ENCODE measurements around the gene ERMARD.

The ERMARD gene

GRCh38 chr6:169707772-169708171 is 43.6 kb upstream of the ERMARD start:
- Histone ChIP-seq H2AFZ (ENCODE audit: low read length) (no peak overlapping the region), H3F3A (ENCODE audit: low read depth) (no peaks in the 10 kb centered on the region), H3K9me3 (ENCODE audit: insufficient read depth, low read depth, low read length) (no peaks in the 10 kb centered on the region), H3K4me1 (ENCODE audit: insufficient read depth, low read length, poor library complexity, severe bottlenecking) (peaks cover 18% of the 10 kb centered on the region), H3K36me3 (ENCODE audit: insufficient read depth, low read length) (peaks cover 51% of the 10 kb centered on the region), H3K4me2 (ENCODE audit: low read depth, low read length, poor library complexity, severe bottlenecking) (no peak overlapping the region), H3K4me3 (ENCODE audit: low read length, poor library complexity, severe bottlenecking) (no peak overlapping the region), H3K9ac (ENCODE audit: low read depth, low read length, poor library complexity, severe bottlenecking) (no peak overlapping the region), H3K27me3 (ENCODE audit: insufficient read depth, low read length, poor library complexity, severe bottlenecking) (no peaks in the 10 kb centered on the region), H4K20me1 (ENCODE audit: insufficient read depth, low read length, poor library complexity, severe bottlenecking) (peaks cover 11% of the 10 kb centered on the region), H3K79me2 (ENCODE audit: insufficient read depth, low read length) (peaks cover 16% of the 10 kb centered on the region), H3K9me2 (replicated peaks; ENCODE audit: low read depth, low read length) (no peaks in the 10 kb centered on the region)
- no peak for TF ChIP-seq EZH2phosphoT487 (IDR thresholded peaks at IDR 0.05; ENCODE audit: borderline replicate concordance)
- no peak for TF ChIP-seq CTCF (conservative IDR thresholded peaks at IDR 0.05; ENCODE audit: low read length)

GRCh38 chr6:169709293-169709692 is 42.1 kb upstream of the ERMARD start:
- TF ChIP-seq CTCF (conservative IDR thresholded peaks at IDR 0.05; ENCODE audit: low read length) = no peak
- no peak for TF ChIP-seq EZH2phosphoT487 (IDR thresholded peaks at IDR 0.05; ENCODE audit: borderline replicate concordance)
- peaks cover 3% of the 10 kb centered on the region for H3K4me1 ChIP-seq (ENCODE audit: insufficient read depth, low read length, poor library complexity, severe bottlenecking)
- no peaks in the 10 kb centered on the region for H3K27me3 ChIP-seq (ENCODE audit: insufficient read depth, low read length, poor library complexity, severe bottlenecking)
- H2AFZ ChIP-seq (ENCODE audit: low read length) = no peak overlapping the region
- peaks cover under 1% of the 10 kb centered on the region for H4K20me1 ChIP-seq (ENCODE audit: insufficient read depth, low read length, poor library complexity, severe bottlenecking)
- no peaks in the 10 kb centered on the region for H3F3A ChIP-seq (ENCODE audit: low read depth)
- no peaks in the 10 kb centered on the region for H3K9me2 ChIP-seq (replicated peaks; ENCODE audit: low read depth, low read length)
- H3K9ac ChIP-seq (ENCODE audit: low read depth, low read length, poor library complexity, severe bottlenecking) = peak overlapping the region; percentile 15
- H3K36me3 ChIP-seq (ENCODE audit: insufficient read depth, low read length) = peaks cover 61% of the 10 kb centered on the region
- H3K79me2 ChIP-seq (ENCODE audit: insufficient read depth, low read length) = 0 out of 2 replicates have a peak, but pooled peaks cover under 1% of the 10 kb centered on the region
- no peak overlapping the region for H3K4me2 ChIP-seq (ENCODE audit: low read depth, low read length, poor library complexity, severe bottlenecking)
- H3K9me3 ChIP-seq (ENCODE audit: insufficient read depth, low read depth, low read length) = no peaks in the 10 kb centered on the region
- H3K4me3 ChIP-seq (ENCODE audit: low read length, poor library complexity, severe bottlenecking) = no peak overlapping the region

- H3K4me1 ChIP-seq (ENCODE audit: insufficient read depth, low read length, poor library complexity, severe bottlenecking) = no peaks in the 10 kb centered on the region
- H3K79me2 ChIP-seq (ENCODE audit: insufficient read depth, low read length) = peaks cover under 1% of the 10 kb centered on the region; the same call in 1 of the 2 replicates
- no peaks in the 10 kb centered on the region for H3K9me2 ChIP-seq (replicated peaks; ENCODE audit: low read depth, low read length)
- peaks cover 66% of the 10 kb centered on the region for H3K36me3 ChIP-seq (ENCODE audit: insufficient read depth, low read length)
- H4K20me1 ChIP-seq (ENCODE audit: insufficient read depth, low read length, poor library complexity, severe bottlenecking) = no peaks in the 10 kb centered on the region
- no peak overlapping the region for H3K4me3 ChIP-seq (ENCODE audit: low read length, poor library complexity, severe bottlenecking)
- H3F3A ChIP-seq (ENCODE audit: low read depth) = no peaks in the 10 kb centered on the region
- H3K9ac ChIP-seq (ENCODE audit: low read depth, low read length, poor library complexity, severe bottlenecking) = peak overlapping the region; percentile 15
- no peaks in the 10 kb centered on the region for H3K9me3 ChIP-seq (ENCODE audit: insufficient read depth, low read depth, low read length)
- no peaks in the 10 kb centered on the region for H3K27me3 ChIP-seq (ENCODE audit: insufficient read depth, low read length, poor library complexity, severe bottlenecking)
- no peak overlapping the region for H2AFZ ChIP-seq (ENCODE audit: low read length)
- no peak for TF ChIP-seq EZH2phosphoT487 (IDR thresholded peaks at IDR 0.05; ENCODE audit: borderline replicate concordance)
- no peak for TF ChIP-seq CTCF (conservative IDR thresholded peaks at IDR 0.05; ENCODE audit: low read length)
- no peak overlapping the region for H3K4me2 ChIP-seq (ENCODE audit: low read depth, low read length, poor library complexity, severe bottlenecking)
Measured at GRCh38 chr6:169710009-169710408, 41.4 kb upstream of the ERMARD start.
